GM19324 (cell line): ENCODE results near the gene ALOX15B.

Experiments
- ATAC-seq: cut with Tn5 transposase; IDR thresholded peaks from one replicate; pipeline ENCODE4 v1.9.1; 2021; ENCODE audit warnings: mild to moderate bottlenecking, moderate library complexity; ENCODE audit not compliant: unreplicated experiment, low FRiP score

ALOX15B gene, protein sequence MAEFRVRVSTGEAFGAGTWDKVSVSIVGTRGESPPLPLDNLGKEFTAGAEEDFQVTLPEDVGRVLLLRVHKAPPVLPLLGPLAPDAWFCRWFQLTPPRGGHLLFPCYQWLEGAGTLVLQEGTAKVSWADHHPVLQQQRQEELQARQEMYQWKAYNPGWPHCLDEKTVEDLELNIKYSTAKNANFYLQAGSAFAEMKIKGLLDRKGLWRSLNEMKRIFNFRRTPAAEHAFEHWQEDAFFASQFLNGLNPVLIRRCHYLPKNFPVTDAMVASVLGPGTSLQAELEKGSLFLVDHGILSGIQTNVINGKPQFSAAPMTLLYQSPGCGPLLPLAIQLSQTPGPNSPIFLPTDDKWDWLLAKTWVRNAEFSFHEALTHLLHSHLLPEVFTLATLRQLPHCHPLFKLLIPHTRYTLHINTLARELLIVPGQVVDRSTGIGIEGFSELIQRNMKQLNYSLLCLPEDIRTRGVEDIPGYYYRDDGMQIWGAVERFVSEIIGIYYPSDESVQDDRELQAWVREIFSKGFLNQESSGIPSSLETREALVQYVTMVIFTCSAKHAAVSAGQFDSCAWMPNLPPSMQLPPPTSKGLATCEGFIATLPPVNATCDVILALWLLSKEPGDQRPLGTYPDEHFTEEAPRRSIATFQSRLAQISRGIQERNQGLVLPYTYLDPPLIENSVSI

DNA sequence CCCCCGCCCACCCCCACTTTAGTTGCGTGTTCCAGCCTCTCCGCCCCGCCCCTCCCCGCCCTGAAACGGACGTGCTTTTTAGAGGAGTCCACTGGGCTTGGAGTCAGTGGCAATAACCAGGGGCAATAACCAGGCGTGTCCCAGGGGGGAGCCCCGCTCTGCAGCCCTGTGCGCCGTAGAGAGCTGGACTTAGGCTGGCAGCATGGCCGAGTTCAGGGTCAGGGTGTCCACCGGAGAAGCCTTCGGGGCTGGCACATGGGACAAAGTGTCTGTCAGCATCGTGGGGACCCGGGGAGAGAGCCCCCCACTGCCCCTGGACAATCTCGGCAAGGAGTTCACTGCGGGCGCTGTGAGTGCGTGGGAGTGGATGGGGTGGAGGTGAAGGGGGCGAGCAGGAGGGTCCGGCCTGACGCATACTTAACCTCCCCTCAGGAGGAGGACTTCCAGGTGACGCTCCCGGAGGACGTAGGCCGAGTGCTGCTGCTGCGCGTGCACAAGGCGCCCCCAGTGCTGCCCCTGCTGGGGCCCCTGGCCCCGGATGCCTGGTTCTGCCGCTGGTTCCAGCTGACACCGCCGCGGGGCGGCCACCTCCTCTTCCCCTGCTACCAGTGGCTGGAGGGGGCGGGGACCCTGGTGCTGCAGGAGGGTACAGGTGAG is at the start of gene ALOX15B:
TSS of gene ALOX15B (plus strand) at position 106 of the 657 bp plus-strand sequence. CDS start at position 203, 97 bp downstream.
- no peak for ATAC-seq

DNA sequence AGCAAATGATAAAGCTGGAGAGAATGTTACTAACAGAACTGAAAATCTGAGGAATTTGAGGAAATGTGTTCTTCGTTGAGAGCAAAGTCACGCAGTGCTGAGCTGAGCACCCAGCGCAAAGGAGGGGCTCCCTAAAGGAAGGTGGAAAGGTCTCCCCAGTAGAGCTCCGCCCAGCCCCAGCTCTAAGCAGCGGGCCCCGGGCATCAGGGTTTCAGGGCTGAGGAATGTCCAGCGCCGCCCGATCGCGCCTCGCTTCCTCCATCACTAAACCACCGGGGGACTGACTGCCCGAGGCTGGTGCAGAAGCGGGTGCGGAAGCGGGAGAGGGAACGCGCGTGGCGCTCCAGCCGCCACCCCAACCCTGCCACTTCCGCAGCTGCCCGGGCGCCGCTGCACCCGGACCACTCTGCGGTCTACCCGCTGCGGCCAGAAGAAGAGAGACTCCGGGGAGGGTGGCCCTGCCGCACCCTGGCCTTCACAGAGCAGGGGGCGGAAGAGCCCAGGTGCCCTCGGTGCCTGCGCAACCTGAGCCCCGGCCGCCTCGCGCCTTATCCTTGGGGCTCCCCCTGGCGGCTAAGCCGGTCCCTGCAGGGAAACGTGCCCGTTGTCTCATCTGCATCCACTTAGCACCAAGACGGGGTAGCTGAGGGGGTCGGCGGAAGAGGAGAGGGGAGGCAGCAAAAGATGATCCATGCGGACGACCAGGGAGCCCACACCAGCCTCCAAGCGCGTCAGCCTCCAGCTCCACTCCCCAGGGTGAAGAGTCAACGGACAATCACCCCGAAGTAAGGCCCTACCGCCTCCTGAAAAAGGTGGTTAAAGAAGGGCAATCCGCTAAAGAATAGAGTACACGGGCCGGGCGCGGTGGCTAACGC is 48.8 kb upstream of the ALOX15B start:
- peak; percentile 55 for ATAC-seq

DNA sequence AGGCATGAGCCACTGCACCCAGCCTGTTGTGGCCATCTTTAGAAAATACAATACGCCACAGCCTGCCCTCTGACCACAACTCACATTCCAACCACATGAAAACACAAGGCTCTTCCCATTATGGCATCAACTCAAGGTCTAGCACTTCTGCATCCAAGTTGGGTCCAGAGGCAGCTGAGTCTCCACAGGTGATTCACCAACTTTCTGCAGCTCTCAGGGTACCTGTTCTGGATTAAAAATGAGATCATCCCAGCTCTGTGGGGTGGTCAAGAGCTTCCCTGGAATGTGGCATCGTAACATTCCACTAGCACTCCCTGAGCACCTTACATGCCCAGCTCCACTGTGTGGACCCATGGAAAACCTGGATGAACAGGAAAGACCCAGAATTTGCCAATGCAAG is 46.3 kb upstream of the ALOX15B start:
- no peak for ATAC-seq

DNA sequence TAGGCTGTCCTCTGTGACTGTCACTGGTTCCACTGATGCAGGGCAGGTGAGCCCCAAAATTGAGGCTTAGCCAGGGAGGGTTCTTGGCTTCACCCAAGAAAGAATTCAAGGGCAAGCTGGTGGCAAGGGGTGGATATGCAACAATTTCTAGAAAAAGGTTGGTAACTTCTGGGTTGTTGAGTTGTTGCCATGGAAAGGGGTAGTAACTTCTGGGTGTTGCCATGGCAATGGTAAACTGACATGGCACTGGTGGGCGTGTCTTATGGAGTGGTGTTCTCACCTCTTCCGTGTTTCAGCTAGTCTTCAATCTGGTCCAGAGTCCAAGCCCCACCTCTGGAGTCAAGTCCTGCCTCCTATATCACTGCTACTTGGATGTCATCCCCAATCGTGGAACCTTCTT is 45.9 kb upstream of the ALOX15B start:
- ATAC-seq, result no peak

DNA sequence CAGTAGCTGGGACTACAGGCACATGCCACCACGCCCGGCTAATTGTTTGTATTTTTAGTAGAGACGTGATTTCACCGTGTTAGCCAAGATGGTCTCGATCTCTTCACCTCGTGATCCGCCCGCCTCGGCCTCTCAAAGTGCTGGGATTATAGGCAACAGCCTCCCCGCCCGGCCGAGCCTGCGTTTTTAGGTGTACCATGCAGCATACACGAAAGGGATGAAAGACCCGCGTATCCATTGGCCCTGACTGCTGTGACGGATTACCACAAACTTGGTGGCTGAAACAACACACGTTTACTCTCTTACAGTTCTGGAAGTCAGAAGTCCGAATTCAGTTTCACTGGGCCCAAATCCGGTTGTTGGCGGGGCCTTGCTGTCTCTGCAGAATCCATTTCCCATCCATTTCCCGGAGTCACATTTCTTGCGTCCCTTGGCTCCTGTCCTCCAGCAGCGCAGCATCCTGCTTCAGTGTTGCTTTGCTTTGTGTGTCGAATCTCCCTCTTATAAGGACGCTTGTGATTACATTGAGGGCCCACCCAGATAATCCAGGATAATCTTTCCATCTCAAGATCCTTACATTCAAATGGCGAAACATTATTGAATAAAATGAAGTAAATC is 44.8 kb upstream of the ALOX15B start:
- ATAC-seq, result no peak

DNA sequence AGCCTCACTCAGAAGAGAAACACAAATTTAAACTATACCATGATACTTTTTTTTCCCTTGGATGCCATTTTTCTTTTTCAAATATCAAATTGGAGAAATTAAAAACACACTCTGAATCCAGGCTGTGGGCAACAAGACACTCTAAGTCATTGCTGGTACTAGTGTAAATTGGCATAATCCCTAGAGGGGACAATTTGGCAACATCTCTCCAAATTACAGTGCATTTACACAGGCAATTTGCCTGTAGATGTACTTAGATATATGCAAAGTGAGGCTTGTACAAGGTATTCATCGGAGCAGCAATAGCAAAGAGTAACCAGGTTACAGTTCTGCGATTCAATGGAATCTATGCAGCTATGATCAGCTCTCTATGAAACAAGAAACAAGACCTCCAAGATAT is 43.1 kb upstream of the ALOX15B start:
- ATAC-seq, result no peak

DNA sequence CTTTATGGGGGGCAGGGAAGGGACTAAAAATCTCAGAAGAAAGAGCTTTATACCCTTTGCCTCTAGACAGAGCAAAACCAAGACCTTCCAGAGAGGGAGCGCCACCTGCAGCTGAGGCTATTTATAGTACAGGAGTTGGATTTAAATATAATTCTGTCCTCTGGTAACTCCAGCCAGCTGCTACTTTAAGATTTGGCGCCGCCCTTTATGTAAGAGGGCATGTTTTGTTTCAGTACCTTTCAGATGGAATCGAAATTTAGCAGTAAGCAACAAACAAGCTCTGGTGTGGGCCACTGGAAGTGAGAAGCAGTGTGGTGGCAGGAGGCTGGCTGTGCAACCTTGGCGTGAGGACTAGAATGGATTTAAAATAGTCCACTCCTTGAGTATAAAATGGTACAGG is 41.7 kb upstream of the ALOX15B start:
- no peak for ATAC-seq

DNA sequence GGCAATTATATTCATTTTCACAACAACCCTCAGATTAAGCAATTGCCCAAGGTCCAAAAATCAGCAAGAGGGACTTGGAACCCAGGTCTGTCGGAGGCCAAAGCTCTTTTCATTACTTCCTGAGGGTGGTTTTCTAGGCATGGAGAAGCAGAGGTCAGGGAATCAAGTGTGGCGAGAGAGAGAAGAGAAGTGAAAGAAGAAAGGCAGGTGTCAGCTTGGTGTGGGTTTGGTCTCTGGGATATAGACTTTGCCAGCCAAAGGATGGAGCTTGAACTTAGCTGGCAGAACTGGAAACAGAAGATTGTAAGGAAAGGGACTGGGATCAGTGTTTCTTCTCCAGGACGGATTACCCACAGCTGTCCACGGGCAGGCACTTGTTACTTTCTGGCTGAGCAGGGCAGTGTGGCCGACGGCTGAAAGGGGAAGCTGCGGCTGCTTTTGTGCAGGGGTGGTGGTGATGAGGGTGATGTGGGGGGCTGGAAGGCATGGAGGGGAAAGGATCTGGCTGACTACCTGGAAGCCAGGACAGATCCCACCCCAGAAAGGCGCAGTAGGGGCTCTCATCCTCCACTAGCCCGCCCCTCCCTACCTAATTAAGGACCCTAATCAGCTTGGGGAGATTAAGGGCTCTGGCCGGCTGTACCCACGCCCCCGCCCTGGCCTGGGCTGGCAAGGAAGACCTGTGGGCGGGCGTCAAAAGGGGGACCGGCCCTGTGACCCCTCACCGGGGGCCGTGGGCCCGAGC is 36.7 kb upstream of the ALOX15B start, which contains the start of gene GUCY2D:
TSS of gene GUCY2D (plus strand) at position 640 of the 745 bp plus-strand sequence. CDS start 433 bp downstream, outside the sequence.
- ATAC-seq, result no peak

DNA sequence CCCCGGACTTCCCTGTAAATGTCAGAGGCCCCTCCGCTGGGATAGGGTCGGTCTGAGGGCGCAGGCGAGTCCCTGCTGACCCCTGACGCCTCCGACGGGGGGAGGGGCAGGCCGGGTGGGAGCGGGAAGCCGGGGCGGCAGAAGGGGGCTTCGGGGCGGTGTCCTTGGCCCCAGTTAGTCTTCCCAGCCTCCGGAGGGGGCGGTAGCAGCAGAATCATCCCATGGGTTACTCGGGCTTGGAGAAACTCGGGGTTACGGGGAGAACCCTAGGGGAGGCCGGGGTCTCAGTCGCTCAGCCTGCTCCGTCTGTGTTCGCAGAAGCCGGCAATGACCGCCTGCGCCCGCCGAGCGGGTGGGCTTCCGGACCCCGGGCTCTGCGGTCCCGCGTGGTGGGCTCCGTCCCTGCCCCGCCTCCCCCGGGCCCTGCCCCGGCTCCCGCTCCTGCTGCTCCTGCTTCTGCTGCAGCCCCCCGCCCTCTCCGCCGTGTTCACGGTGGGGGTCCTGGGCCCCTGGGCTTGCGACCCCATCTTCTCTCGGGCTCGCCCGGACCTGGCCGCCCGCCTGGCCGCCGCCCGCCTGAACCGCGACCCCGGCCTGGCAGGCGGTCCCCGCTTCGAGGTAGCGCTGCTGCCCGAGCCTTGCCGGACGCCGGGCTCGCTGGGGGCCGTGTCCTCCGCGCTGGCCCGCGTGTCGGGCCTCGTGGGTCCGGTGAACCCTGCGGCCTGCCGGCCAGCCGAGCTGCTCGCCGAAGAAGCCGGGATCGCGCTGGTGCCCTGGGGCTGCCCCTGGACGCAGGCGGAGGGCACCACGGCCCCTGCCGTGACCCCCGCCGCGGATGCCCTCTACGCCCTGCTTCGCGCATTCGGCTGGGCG is 35.9 kb upstream of the ALOX15B start:
- ATAC-seq, result no peak

DNA sequence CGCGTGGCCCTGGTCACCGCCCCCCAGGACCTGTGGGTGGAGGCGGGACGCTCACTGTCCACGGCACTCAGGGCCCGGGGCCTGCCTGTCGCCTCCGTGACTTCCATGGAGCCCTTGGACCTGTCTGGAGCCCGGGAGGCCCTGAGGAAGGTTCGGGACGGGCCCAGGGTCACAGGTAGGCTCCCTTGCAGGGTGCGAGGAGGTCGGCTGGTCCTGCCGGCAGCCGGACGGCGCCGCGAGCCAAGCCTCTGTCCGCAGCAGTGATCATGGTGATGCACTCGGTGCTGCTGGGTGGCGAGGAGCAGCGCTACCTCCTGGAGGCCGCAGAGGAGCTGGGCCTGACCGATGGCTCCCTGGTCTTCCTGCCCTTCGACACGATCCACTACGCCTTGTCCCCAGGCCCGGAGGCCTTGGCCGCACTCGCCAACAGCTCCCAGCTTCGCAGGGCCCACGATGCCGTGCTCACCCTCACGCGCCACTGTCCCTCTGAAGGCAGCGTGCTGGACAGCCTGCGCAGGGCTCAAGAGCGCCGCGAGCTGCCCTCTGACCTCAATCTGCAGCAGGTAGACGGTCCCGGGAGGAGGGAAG is 35.2 kb upstream of the ALOX15B start:
- ATAC-seq, result no peak

DNA sequence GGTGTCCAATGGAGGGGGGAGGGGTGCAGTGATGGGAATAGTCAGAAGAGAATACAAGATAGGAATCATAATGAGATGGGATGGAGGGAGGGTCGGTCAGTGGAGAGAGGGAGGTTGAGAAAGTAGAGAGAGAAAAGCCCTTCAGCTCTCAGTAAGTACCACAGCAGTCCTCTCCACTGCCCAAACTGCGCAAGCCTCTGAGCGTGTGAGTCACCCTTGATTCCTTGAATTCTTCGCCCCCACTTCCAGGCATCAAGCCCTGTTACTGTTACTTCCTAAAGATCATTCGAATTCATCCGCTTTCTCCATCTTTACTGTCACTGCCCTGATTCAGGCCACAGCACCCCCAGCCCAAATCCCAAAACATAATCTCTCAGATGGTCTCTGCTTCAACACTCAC is 34.0 kb upstream of the ALOX15B start:
- ATAC-seq, result no peak

DNA sequence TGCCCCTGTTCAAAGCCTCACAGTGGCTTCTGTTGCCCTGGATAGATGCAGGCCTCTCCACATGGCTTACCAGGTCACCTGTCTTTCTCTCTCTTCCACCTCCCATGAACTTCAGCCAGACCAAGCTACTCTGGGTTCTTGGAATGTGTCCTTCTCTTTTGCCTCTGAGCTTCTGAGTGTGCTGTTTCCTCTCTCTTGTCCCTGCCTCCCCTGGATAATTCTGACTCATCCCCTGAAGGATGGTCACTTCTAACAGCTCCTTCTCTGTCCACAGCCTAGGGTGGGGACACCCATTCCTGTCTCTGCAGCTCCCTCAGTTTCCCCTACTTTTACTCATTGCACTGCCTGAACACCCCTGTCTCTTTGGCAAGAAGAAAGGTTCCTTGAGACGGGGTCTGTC is 33.5 kb upstream of the ALOX15B start:
- no peak for ATAC-seq

DNA sequence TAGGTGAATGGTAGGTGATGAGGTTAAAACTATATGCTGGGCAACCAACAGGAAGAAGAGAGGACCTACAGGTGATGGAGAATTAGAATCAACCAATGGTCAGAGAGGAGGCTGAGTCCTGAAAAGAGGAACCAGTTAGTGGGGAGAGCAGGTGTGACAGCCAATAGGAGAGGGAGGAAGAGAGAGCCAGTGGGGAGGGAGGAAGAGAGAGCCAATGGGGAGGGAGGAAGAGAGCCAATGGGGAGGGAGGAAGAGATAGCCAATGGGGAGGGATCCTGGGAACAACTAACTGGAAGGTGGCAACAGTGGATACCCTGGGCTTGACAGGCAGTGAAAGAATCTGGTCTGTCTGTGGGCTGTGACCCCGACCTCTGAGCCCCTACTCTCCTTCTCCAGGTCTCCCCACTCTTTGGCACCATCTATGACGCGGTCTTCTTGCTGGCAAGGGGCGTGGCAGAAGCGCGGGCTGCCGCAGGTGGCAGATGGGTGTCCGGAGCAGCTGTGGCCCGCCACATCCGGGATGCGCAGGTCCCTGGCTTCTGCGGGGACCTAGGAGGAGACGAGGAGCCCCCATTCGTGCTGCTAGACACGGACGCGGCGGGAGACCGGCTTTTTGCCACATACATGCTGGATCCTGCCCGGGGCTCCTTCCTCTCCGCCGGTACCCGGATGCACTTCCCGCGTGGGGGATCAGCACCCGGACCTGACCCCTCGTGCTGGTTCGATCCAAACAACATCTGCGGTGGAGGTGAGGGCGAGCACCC is 32.7 kb upstream of the ALOX15B start:
- no peak for ATAC-seq

DNA sequence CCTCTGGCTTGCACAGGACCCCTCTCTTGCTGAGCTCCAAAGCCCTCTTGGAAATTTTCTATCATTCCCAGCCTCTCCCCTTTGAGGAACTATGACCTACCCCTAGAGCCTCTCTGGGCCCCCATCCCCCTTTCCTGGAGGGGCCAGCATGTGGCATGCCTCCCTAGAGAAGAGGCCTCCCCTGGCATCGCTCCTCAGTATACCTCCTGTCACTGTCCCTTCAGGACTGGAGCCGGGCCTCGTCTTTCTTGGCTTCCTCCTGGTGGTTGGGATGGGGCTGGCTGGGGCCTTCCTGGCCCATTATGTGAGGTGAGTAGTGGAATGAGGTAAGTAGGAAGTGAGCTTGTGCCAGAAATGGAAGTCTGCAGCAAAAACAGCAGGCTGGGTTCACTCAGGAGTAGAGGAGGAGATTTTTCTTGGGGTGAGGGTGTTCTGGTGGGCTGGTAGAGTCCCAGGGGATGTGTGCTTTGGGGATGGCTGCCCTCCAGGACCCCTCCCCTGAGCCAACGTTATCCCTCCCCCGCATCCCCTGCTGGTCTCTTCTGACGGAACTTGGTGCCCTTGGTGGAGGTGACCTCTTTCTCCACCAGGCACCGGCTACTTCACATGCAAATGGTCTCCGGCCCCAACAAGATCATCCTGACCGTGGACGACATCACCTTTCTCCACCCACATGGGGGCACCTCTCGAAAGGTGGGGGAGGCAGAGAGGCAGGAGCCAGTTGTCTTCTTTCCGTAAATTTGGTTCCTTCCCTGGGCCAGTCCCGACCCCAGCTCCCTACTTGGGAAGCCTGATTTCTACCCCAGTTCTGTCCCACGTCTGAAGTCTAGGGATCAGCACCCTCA is 31.8 kb upstream of the ALOX15B start:
- no peak for ATAC-seq

DNA sequence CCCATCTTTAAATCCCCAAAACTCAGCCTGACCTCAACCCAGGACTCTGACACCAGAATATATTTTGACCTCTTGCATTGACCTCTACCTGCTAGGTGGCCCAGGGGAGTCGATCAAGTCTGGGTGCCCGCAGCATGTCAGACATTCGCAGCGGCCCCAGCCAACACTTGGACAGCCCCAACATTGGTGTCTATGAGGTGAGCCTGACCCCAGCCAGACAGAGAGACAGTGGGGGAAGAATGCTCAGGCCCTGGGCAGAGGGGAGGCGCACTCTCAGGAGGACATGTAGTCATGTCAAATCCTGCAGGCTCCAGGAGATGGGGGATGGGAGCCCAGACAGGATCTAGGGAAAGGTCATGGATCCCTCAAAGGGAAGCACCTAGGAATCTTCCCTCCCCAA is 31.0 kb upstream of the ALOX15B start:
- no peak for ATAC-seq

DNA sequence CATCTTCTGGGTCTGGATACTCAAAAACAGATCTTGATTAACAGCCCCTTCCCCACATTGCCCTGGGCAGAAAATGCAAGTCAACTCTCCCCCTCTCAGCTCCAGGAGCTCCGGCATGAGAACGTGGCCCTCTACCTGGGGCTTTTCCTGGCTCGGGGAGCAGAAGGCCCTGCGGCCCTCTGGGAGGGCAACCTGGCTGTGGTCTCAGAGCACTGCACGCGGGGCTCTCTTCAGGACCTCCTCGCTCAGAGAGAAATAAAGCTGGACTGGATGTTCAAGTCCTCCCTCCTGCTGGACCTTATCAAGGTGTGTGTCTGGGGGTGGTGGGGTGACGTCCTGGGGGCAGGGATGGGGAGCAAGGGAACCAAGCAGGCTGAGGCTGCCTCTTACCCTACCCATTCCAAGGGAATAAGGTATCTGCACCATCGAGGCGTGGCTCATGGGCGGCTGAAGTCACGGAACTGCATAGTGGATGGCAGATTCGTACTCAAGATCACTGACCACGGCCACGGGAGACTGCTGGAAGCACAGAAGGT is 26.7 kb upstream of the ALOX15B start:
- no peak for ATAC-seq
